Activated CD8-positive, alpha-beta memory T cell treated with anti-CD3 and anti-CD28 coated beads, Interleukin-2, amount 50 U/mL, for 24 hours (primary cell): ENCODE results near the gene ARVCF.
A peak's percentile ranks its signal among the peaks of the same experiment; 100 is the strongest.

Experiments
- DNase-seq: peaks from one replicate; pipeline ENCODE4 v3.0.0-alpha.2; 2020; ENCODE audit errors: extremely low read depth

The ARVCF gene, protein sequence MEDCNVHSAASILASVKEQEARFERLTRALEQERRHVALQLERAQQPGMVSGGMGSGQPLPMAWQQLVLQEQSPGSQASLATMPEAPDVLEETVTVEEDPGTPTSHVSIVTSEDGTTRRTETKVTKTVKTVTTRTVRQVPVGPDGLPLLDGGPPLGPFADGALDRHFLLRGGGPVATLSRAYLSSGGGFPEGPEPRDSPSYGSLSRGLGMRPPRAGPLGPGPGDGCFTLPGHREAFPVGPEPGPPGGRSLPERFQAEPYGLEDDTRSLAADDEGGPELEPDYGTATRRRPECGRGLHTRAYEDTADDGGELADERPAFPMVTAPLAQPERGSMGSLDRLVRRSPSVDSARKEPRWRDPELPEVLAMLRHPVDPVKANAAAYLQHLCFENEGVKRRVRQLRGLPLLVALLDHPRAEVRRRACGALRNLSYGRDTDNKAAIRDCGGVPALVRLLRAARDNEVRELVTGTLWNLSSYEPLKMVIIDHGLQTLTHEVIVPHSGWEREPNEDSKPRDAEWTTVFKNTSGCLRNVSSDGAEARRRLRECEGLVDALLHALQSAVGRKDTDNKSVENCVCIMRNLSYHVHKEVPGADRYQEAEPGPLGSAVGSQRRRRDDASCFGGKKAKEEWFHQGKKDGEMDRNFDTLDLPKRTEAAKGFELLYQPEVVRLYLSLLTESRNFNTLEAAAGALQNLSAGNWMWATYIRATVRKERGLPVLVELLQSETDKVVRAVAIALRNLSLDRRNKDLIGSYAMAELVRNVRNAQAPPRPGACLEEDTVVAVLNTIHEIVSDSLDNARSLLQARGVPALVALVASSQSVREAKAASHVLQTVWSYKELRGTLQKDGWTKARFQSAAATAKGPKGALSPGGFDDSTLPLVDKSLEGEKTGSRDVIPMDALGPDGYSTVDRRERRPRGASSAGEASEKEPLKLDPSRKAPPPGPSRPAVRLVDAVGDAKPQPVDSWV

DNA sequence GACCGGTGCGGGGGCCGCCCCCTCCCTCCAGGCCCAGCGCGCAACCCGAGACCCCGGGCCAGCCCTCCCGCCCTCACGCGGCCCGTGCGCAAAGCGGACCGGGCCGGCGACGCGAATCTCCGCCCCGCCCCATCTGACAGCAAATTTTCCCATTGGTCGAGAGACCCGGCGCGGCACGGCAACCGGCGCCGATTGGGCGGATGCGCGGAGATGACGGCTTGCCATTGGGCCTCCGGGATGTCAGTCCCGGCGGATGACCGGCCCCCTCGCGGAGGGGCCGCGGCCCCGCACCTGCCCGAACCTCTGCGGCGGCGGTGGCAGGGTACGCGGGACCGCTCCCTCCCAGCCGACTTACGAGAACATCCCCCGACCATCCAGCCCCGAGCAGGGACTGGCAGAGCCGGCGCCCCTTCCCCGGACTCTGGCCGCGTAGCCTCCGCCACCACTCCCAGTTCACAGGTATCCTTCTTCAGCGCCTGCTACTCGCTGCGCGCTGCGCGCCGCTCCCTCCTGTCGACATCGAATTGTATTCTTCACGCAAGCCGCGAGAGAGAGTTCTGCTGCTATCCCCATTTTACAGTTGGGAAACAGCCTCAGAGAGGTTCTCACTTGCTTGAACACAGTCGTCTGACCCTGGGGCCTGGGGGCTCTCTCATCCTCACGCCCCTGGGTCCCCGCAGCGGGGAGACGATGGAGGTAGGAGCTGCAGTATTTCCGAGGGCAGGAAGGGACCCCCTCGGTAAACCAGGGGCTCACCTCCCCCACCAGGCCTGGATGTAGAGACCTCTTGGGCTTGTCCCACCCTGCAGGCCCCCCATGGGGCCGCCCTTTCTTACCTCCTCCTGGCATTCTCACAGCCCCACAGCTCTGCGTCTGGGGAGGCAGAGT lies at the start of gene ARVCF:
Gene ARVCF, minus strand, starts transcription at position 90 of the 888 bp plus-strand sequence. CDS start 26,029 bp downstream, outside the sequence.
- peak; percentile 71 for DNase-seq

DNA sequence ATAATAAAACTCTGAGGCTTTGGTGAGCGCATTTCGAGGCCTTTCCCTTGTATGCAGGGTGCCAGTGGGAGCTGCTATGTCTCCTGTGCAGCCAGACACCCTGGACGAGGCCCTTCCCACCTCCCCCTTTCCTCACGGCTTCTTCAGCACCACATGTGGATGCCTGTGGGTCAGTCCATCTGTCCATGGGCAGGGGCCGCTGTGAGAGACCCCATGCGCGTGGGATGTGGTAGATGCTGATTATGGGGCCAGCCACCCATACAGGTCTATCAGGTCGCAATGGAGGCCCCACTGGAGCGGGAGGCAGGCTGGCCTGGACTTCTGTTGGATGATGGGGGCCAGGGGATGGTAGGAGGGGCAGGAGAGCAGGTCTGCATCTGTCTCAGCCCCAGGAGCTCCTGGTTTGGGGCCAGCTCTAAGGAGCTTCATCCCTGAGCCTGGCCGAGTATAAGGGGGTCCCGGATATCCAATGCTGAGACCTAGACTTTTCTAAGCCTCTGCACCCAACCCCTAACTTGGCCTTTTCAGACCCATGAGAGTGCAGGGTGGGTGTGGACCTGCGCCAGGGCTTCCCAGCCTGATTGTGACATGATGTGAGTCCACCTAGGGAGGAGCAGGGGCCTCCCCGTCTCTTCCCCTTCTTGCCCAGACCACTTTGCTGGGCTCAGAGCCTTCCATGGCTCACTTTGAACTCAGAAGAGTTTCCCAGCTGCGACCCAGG lies 49.4 kb upstream of the ARVCF start:
- no peak for DNase-seq

DNA sequence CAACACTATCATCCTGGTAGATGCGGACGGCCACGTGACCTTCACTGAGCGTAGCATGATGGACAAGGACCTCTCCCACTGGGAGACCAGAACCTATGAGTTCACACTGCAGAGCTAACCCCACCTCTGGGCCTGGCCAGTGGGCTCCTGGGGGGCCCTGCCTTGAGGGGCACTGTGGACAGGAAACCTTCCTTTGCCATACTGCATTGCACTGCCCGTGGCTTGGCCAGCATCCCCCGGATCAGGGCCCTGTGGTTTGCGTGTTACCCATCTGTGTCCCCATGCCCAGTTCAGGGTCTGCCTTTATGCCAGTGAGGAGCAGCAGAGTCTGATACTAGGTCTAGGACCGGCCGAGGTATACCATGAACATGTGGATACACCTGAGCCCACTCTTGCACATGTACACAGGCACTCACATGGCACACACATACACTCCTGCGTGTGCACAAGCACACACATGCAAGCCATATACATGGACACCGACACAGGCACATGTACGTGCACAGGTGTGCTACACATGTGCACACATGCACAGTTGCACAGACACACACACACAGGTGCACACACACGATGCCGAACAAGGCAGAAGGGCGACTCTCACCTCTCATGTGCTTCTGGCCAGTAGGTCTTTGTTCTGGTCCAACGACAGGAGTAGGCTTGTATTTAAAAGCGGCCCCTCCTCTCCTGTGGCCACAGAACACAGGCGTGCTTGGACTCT lies 48.1 kb upstream of the ARVCF start:
- no peak for DNase-seq

DNA sequence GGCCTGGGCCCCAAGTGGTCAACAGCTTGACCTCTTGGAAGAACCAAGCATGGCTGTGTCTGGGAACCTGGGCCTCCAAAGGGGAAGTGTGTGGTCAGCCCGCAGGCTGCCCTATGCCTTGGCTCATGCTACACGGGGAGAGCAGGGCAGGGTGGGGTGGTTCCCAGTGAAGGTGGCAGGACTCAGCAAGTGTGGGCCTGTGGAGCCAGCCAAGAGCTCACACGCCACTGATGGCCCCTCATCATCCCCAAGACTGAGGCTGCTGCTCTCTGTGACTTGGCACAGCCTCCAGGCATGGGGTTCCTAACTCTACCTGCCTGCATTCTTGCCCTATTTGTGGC lies 47.5 kb upstream of the ARVCF start:
- DNase-seq = no peak

DNA sequence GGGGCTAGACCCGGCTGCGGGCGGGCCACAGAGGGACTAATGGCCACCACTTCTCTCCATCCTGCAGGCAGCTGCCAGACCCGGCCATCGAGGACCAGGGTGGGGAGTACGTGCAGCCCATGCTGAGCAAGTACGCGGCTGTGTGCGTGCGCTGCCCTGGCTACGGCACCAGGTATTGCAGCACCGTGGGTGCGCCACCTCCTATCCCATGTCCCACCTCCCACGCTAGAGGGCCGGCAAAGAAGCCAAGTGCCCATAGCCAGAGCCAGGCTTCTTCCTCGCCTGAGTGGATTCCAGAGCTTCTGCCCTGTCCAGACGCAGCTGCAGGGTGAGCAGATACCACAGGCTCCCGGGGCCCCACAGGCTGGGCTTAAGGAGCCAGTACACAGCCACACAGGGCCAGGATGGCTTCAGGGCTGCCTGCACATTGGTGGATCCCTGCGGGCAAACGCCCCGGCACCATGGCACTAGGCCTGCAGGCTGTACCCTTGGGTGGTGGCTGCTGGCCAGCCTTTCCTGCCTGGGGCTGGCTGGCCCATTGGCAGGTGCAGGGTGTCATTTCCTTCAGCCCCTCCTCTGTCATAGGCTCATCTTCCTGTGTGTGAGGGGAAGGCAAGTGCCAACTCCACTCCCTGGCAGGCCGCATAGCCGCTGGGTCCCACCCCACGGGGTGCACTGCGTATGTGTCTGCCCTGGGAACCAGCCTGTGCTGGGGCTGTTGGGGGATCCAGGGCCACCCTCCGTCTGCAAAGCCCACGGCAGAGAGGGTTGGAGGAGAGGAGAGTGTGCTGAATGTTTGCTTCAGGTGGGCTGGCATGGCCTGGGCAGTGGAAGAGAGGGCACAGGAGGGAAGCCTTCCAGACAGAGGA lies 46.9 kb upstream of the ARVCF start:
- DNase-seq = no peak

DNA sequence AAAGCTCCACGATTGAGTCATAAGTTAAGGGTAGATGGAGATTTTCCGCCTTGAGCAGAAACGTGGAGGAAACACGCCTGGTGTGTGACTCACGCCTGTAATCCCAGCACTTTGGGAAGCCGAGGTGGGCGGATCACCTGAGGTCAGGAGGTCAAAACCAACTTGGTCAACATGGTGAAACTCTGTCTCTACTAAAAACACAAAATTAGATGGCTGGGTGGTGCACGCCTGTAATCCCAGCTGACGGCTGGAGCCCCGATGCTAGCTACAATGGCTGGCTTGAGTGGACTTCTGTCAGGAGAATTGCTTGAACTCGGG lies 46.1 kb upstream of the ARVCF start:
- no peak for DNase-seq

DNA sequence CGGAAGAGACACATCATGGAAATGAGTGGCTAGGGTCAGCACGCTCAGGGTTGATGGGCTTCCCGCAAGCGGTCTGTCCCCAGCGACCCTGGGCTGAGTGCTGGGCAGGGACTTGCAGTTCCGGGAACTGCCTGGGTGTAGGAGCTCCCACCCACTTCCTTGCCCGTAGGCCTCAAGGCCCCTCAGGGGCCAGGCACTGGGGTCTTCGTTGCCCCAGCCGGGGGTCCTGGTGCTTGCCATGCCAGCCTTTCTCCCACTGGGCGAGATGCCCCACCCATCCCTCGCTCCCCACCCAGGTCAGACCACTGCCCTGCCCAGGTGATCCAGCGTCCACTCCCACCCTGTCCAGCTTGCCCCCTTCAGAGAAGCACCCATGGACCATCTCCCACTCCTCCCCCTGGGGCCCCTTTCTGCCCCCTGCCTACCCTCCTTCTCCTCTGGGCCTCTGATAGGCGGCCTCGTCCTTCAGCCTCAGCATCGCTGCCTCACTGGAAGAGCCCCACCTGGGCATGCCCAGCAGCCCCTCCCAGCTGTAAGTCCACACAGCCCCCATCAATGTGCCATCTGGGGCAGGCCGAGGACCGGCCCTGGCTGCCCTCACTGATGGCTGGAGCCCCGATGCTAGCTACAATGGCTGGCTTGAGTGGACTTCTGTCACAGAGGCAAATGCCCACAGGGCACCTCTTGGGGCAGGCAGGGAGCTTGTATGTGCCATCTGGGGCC lies 45.6 kb upstream of the ARVCF start:
- DNase-seq = no peak

DNA sequence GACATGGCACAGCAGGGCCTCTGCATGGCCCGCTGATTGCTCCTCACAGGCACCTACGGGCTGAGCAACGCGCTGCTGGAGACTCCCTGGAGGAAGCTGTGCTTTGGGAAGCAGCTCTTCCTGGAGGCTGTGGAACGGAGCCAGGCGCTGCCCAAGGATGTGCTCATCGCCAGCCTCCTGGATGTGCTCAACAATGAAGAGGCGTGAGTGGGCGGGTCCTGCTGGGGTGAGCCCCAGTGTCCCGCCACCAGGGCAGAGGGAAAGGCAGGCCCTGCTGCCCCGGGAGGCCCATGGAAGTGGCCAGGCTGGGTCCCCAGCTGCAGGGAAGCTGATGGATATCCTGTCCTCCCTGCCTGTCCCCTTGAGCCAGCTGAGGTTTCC lies 44.8 kb upstream of the ARVCF start:
- DNase-seq = no peak

DNA sequence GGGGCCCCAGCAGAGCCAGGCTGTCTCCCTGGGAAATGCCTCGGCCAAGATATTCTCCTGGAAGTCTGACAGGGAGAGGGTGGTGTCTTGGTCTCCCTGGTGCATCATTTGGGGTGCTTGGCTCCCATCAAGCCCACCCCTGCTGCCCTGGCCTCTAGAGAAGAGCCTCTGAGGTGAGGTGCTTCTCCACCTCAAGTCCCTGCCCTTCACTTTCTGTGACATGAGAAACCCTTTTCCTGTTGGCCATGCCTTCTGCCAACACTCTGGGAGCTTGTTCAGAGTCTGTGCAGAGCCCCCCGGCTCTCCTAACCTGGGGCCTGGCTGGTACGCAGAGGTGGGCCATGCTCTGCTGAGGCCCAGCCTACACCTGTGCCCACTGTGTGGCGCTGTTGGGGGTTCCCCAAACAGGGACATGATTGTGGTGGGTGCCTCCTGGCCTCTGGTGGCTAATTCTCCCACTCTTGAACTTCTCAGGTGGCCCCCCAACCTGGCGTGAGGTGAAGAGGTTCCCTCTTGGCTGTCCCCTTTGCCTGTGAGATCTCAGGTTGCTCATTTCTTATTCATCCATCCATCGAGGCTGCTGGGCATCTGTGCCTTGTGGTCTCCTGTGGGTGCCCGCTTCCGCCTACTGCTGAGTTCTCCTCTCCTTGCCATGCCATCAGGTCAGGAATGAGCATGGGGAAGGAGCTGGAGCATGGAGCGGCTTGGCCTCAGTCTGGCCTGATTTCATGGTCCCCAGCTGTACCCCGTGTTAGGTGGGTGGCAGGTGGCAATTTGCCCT lies 44.3 kb upstream of the ARVCF start:
- no peak for DNase-seq

DNA sequence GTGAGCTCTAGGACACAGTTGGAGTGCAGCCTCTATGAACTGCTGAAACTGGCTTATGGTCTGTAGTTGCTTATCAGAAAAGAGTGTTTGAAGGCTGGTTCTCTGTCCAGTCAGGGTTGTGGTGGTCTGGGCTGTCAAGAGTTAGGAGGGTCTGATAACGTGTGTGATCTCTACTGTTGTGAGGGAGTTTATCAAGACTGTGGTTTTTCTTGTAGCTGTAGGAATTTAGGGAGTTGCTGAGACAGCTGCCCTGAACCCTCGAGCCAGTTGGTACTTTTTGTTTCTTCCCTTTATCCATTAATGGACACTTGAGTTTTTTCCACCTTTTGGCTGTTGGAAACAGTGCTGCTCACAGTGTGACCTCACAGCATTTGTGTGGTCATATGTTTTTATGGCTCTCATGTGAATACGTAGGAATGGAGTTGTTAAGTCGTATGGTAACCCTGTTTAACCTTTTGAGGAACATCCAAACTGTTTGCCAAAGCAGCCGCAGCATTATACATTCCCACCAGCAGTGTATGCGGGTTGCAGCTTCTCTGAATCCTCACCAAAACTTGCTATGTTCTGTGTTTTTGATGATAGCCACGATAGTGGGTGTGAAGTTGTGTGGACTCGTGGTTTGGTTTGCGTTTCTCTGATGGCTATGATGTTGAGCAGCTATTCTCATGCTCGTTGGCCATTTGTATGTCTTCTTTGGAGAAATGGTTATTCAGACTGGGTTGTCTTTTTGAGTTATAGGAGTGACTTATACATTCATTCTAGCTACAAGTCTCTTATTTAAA lies 42.6 kb upstream of the ARVCF start:
- no peak for DNase-seq

DNA sequence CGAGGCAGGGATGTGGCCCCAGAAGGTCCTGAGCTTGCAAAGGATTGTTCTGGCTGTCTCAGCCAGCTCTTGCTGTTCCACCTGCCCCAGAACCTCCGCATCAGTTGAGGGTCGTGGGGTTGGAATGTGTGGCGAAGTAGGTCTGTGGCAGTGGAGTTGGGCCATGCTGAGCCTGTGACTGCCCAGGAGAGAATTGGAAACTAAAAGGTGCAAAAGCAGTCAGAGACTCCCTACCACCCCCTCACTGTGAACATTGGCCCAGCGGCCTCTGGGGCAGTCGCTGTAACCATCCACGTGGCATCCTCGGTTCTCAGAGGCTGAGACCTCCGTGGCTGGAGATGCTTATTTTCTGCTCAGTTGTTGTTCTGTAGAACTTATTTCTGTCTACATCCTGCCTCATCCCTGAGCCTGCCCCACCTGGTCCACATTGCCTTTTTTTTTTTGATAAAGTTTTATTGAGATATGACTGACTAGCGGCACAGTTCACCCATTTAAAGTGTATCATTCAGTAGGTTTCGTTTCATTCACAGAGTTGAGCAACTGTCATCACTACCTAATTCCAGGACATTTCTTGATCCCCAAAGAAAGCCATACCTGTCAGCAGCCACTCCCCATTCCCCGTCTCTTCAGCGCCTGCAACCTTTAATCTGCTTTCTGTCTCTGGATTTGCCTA lies 41.1 kb upstream of the ARVCF start:
- DNase-seq = no peak

DNA sequence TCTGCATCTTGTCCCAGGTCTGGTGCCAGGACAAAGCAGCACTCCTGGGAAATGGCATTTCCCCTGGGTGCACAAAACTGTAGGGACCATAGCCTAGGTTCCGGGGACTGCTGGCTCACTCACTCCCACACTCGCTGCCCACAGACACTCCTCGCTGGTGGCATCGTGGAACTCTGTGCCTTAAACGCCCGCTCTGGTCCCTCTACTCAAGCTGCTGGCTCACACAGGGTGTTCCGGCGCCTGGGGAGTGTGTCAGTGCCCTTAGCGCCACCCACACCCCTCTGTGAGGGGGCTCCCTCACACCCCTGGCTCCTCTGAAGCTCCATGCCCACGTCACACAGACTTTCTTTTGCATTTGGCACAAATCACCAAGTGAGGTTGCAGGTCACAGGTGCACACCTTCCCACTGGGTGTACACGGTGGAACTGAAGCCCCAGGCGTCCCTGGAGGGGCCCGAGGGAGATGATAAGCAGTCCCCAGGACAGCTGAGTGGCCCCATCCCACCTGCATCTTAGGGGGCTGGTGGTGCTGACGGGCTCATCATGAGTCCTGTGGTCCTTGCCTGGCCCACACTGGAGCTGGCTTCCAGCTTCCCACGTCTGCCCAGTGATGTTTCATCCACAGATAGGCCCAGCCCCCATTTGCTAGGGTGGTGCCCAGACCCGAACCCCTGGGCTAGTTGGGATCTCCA lies 40.2 kb upstream of the ARVCF start:
- no peak for DNase-seq

DNA sequence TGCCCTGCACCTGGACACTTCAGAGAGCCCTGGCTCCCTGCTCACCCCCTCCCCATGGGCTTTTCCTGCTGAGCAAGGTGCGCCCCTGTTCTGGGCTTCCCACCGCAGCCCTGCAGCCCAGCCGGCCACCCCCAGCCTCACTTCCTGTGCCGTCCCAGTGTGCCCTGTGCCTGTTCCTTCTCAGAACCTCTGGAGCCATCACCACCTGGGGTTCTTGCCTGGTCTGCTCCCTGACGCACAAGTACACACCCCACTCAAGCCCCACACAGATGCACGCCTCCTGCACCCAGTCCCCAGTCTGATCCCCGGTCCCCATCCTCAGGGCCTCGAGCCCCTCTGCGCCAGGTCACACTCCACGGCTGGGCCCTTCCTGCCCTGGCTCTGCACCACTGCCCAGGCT lies 39.5 kb upstream of the ARVCF start:
- no peak for DNase-seq

DNA sequence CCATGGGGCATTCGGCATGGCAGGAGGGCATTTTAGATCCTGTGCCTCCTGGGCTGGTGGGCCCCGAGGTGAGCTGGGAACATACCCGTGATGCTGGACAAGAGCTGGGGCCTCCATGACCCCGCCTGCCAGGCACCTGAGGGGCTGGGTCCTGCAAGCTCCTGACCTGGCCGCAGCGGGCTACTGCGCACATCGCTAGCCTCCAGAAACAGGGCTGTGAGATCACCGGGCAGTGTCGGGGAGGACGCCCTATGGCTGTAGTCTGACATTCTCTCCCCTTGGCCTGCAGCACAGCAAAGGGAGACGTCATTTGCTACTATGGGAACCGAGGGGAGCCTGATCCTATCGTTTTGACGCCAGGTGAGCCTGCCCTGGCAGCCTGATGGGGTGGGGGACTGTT lies 39.0 kb upstream of the ARVCF start:
- DNase-seq = no peak

DNA sequence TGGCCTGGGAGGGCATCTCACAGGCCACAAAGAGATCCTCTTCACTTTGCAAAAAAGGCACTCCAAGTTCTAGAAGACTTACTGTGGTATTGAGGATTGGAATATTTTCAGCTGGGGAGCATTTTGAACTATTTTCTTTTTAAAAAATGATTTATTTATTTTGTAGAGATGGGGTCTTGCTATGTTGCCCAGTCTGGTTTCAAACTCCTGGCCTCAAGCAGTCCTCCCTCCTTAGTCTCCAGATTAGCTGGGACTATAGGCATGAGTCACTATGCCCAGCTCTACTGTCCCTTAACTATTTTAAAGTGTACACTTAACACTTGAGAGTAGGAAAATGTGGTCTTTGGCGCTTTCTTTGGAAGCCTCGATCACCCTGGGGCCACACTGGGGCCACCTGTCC lies 38.5 kb upstream of the ARVCF start:
- DNase-seq = no peak

DNA sequence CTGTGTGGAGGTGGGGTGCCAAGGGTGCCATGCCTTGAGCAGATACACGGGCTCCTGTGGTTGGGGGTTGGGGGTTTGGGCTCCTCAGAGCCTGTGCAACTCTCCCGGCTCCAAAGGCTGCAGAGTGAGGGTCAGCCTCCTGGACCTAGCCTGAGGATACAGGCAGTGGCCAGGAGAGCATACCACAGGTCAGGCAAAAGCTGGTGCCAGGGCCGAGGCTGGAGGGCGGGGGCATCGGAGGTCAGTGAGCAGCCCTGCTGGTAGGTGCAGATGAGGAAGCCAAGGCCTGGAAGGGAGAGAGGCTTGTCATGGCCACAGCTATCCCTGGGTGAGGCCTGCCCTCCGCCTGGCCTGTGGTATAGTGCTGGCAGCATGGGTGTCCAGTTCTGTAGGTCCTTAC lies 37.9 kb upstream of the ARVCF start:
- no peak for DNase-seq
